HepG2 (cell line): ENCODE measurements around the gene PTPRCAP.

Experiments
- CTCF ChIP-seq: sonication (generic); formaldehyde crosslinking; IDR thresholded peaks from 2 replicates; pipeline ENCODE4 v1.5.0; 2020; ENCODE audit warnings: mild to moderate bottlenecking, missing genetic modification reagents, moderate library complexity
- ELF1 ChIP-seq: sonication (generic); formaldehyde crosslinking; IDR thresholded peaks from 2 replicates; pipeline ENCODE4 v1.4.0; 2020; ENCODE audit warnings: missing genetic modification reagents
- EP300 ChIP-seq, 3 experiments: sonication (generic) in 1 of 3; formaldehyde crosslinking in 1 of 3; IDR thresholded peaks; 2 replicates each; pipeline versions ENCODE4 v1.5.1 to v1.6.1; 2011 to 2020; ENCODE audit warnings: low read depth in 2 of 3, low read length in 2 of 3, borderline replicate concordance in 1 of 3, improper control_type of control experiment in 1 of 3, mild to moderate bottlenecking in 1 of 3, missing genetic modification reagents in 1 of 3, moderate library complexity in 1 of 3
- GTF2F1 ChIP-seq: fragments of 150-350 bp; IDR thresholded peaks from 2 replicates; pipeline ENCODE4 v1.6.1; 2014; ENCODE audit warnings: low read length
- KAT7 ChIP-seq: IDR thresholded peaks from 2 replicates; pipeline ENCODE4 v1.6.1; 2018; ENCODE audit warnings: borderline replicate concordance, missing compliant biosample characterization
- KDM4B ChIP-seq: sonication (generic); formaldehyde crosslinking; IDR thresholded peaks from 2 replicates; pipeline ENCODE4 v1.4.0; 2020; ENCODE audit warnings: missing genetic modification reagents
- MIXL1 ChIP-seq: IDR thresholded peaks from 2 replicates; pipeline ENCODE4 v1.6.1; 2016
- ONECUT2 ChIP-seq: sonication (generic); formaldehyde crosslinking; IDR thresholded peaks from 2 replicates; pipeline ENCODE4 v1.4.0; 2020; ENCODE audit warnings: missing genetic modification reagents
- POLR2A ChIP-seq, 2 experiments: IDR thresholded peaks; 2 replicates each; pipeline ENCODE4 v1.6.1; 2011; ENCODE audit warnings: low read depth in 2 of 2, low read length in 2 of 2, mild to moderate bottlenecking in 1 of 2, moderate library complexity in 1 of 2; ENCODE audit not compliant: insufficient read depth in 1 of 2
- POLR2AphosphoS2 ChIP-seq: IDR thresholded peaks from 2 replicates; pipeline ENCODE4 v1.6.1; 2011; ENCODE audit warnings: low read depth, low read length, improper control_type of control experiment
- SOX6 ChIP-seq, 2 experiments: fragments of 450-650 bp in 1 of 2; sonication (generic) in 1 of 2; formaldehyde crosslinking in 1 of 2; IDR thresholded peaks; 2 replicates each; pipeline versions ENCODE4 v1.4.0 to v1.6.1; 2017 to 2020; ENCODE audit warnings: antibody characterized with exemption in 1 of 2, mild to moderate bottlenecking in 1 of 2, missing genetic modification reagents in 1 of 2
- ZNF138 ChIP-seq: sonication (generic); formaldehyde crosslinking; IDR thresholded peaks from 2 replicates; pipeline ENCODE4 v1.5.0; 2020; ENCODE audit warnings: mild to moderate bottlenecking, low read depth, missing genetic modification reagents
- ZNF264 ChIP-seq: sonication (generic); formaldehyde crosslinking; IDR thresholded peaks from 2 replicates; pipeline ENCODE4 v1.4.0; 2020; ENCODE audit warnings: missing genetic modification reagents
- ZNF503 ChIP-seq: sonication (generic); formaldehyde crosslinking; IDR thresholded peaks from 2 replicates; pipeline ENCODE4 v1.4.0; 2020; ENCODE audit warnings: missing genetic modification reagents

- no peak for TF ChIP-seq ZNF503 (CRISPR knock-in tag)
- TF ChIP-seq GTF2F1, result no peak
- no peak for TF ChIP-seq CTCF (CRISPR knock-in tag)
- TF ChIP-seq ZNF138 (CRISPR knock-in tag), result no peak
- no peak for TF ChIP-seq ZNF264
- no peak for TF ChIP-seq EP300 (IDR thresholded peaks at IDR 0.05; ENCODE audit: low read depth in 2 of 2, low read length in 2 of 2)
- TF ChIP-seq EP300 (CRISPR knock-in tag; IDR thresholded peaks at IDR 0.05; ENCODE audit: borderline replicate concordance), result no peak
- TF ChIP-seq KDM4B (CRISPR knock-in tag), result no peak
- TF ChIP-seq SOX6 (IDR thresholded peaks at IDR 0.05), result no peak
- no peak for TF ChIP-seq SOX6 (CRISPR knock-in tag; IDR thresholded peaks at IDR 0.05)
- no peak for TF ChIP-seq POLR2A (IDR thresholded peaks at IDR 0.05; ENCODE audit: insufficient read depth in 1 of 2, low read depth in 2 of 2, low read length in 2 of 2)
- TF ChIP-seq POLR2AphosphoS2, result no peak
- TF ChIP-seq ELF1 (CRISPR knock-in tag), result no peak
- TF ChIP-seq KAT7 (CRISPR knock-in tag), result no peak
- no peak for TF ChIP-seq ONECUT2
- TF ChIP-seq MIXL1 (CRISPR knock-in tag), result no peak
Measured at GRCh38 chr11:67393990-67394389, 43.5 kb downstream of the PTPRCAP start.
